Fibroblast of peridontal ligament (primary cell): Measurements from ENCODE around the gene IKZF3.
"Not testable (repeated sequence)": the region's sequence is repeated elsewhere in the genome, so short reads cannot be mapped to it uniquely, and the experiment has no call there.

ENCODE experiments used
- DNase-seq: peaks from one replicate; pipeline ENCODE4 v3.0.0-alpha.2; 2010; ENCODE audit errors: extremely low read depth

Gene IKZF3

DNA sequence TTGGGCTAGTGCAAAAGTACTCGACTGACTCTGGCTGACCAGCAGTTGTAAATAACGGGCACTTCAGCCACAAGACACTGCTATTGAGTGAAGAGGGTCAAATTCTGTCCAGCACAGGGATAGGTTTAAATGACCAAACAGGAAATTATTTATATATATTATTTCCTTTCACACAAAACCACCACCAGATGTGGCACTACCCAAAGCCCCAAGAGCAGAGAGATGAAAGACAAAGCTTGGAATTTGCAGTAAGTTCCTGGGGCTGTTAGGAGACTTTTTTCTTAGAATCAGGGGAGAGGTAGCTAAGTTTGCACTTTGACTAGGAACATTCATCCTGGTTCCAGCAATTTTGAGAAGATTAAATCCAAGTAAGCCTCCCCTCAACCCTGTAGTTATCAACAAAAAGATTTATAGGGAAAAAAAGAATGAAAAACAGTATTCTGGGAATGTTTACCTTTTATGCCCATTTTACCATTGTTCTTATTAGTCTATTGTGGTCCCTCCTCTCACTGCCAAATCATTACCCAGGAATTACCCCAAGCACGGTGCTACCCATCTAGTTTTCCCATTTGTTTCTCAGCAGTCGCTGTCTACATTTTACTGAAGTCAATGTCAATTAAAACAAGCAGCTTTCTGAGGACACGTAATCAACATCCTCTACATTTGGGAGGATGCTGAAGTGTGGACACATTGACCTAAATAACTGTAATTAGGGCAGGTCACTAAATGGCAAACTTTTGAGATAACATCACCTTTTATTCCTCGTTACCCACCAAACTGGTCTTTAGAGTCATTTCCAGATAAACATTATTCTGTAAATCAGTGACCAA lies 82.9 kb downstream of the IKZF3 start:
- DNase-seq, result no peak

DNA sequence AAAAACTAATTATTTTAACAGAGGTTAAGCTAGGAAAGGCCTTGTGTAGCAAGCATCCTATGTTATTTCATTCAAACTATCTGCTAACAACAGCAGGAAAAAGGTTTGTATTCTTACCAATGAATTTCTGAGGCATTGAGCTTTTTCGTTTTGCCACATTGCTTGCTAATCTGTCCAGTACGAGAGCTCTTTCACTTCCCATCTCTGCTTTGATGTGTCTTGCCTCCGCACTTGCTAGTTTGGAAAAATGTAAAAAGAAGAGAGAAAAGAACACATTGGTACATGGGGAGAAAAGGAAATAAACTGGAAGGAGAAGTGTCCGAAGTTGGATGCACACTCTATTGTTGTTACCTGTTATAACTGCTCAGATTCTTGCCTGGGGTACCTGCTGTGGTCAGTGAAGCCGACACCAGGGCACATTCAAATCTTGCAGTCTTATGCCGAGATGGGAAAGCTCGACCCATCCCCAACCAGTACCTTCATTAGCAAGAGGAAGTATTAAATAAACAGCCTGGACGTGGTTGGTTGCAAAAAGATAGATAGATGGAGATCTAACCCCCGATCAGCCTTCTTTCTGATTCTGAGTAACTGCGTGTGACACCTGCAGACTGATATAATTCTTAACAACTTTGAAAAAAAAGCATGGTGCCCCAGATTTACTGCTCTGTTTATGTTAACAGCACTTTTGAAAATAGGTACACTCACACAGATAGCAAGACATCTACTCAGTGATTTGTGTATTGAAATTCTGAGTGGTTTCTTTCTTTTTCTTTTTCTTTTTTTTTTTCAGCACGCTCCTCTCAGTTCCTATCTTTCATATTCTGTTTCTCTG lies 86.4 kb downstream of the IKZF3 start:
- no peak for DNase-seq

DNA sequence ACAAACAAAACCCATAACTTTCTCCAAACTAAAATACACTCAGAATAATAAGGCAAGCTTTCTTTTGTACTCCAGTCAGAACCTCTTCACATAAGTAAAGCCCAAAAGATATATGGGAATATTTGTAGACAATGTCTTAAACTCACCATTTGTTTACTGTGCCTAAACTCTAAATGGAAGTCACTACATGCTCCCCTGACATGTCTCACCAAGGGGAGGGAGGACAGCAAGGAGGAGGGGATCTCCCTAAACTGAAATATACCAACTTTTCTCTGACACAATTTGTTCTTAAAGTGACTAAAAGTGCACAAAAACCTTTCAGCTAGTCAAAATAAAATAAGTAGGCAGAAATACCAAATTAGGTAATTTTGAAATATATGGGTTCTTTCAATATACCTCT lies 87.9 kb downstream of the IKZF3 start:
- DNase-seq, result no peak

DNA sequence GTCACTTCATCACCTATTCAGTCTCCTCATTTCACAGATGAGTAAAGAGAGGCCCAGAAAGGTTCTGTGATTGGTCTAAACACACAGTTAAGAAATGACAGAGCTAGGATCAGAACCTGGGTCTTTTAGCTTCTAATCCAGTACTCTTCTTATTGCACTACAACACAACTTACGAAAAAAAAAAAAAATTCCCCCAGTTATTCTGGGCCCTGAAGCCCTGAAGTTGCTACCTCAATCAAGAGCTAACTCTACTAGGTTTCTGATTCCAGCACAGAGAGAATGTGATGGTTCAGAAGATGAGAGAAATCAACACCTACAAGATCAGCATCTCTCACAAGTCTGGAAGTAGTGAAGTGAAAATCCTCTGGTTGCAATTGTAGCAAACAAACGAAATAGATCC lies 89.1 kb downstream of the IKZF3 start:
- no peak for DNase-seq

DNA sequence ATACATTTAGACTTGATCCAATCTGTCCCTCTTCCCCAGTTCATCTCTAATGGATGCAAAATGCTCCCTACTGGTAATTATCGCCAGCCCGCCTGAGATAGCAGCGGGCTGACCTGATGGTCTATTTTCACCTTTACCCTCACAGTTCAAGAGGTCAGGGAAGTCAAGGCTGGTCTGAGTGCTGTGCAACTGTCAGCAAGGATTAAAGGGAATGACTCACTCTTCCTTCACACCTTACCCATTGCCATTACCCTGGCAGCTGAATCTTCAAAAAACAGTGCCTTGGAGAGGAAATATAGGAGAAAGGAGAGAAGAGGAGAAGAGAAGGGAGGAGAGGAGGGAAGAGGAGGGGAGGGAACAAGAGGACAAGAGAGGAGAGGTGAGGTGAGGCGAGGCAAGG lies 90.1 kb downstream of the IKZF3 start:
- DNase-seq, result no peak

DNA sequence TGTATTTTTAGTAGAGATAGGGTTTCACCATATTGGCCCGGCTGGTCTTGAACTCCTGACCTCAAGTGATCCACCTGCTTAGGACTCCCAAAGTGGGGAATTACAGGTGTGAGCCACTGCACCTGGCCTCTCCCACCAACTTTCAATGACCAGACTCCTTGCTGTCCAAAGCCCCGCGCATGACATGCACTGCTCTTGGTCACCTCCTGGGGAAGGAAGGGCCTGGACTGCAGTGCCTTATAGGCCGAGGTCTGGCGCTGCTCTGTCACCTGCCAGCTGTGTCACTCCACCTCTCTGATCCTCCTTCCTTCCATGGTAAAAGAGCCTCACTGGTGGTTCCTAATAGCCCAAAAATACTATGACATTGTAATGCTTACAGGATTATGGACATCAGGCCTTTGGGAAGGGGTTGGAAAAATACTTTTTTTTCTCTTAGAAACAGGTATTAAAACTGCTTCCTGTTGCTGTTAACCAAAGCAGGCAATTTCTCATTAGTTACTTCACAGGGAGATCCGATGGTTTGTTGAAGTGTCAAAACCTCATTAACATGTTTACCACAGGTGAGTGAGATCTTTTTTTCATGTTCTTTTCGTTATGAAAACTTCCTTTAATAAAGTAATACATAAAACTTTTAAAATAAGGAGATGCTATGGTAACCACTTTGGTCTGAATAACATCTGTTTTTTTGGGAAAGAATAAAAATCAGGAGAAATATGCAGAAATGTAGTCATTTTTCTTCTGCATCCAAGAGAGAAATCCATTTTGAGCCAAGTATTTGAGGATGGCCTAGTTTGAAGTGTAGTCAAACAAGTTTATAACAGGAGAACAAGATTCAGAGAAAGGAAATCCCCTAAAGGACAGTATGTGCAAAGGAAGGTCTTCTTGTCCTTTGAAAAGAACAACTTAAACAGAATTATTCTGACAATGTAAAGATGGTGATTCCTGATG lies 90.9 kb downstream of the IKZF3 start:
- no peak for DNase-seq

DNA sequence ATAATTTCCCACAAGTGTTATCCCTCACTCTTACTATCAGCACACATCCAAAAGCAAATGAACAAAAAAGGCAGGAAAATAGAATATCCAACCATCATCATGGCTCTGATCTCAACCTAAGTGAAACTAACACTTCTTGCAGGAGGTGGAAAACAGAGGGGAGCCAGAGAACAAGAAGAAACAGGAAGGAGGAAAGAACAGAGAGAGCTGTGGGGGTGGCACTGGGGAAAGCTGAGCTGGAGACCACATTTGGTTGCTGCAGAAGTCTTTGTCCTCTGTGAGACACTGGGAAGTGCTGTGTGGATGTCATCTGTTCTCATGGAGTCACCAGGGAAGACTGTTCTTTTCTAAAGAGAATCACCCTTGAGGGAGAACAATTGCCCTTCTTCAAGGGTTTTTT lies 91.7 kb downstream of the IKZF3 start:
- no peak for DNase-seq

DNA sequence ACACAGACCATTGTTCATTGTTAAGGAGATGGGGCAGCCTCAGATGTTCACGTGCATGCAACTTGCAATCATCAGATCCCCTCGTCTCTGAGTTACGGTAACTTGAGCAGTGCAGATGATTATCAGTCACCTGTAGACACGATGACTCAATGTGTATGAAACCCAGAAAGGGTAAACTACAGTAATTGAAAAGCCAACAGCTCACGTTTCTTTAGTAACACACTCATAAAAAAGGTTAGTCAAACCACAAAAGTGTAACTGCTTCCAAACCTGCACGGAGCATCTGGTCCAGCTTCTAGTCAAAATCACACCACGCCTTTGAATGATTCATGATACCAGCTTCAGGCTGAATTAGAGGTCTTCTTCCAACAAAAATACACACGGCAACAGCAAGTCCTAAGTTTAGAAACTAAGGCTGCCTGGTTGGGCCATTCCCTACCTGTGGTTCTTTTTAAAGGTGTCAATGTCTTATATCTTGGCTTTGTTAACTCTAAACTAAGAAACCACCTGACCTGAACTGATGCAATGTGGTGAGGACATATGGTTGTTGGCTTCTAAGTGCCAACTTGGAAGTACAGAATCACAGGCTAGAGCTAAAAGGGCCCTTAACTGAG lies 94.0 kb downstream of the IKZF3 start:
- no peak for DNase-seq

DNA sequence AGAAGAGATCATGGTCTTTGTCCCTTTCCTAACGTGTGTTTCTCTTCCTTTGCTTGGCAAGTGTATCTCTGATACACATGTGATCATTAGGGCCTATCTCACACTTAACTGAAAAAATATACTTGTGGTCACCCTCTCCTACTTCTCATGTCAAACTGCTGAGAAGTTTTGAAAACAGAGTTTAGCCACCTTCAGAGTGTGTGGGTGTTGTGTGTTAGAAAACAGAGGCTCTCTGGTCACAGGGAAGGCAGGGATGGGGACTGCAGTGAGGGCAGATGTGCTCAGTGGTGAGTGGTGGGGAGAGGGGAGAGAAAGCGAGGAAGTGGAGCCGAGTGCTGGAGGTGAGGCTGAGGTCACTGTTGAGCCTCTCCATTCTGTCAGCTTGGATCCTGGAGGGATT lies 97.0 kb downstream of the IKZF3 start:
- DNase-seq, result no peak

DNA sequence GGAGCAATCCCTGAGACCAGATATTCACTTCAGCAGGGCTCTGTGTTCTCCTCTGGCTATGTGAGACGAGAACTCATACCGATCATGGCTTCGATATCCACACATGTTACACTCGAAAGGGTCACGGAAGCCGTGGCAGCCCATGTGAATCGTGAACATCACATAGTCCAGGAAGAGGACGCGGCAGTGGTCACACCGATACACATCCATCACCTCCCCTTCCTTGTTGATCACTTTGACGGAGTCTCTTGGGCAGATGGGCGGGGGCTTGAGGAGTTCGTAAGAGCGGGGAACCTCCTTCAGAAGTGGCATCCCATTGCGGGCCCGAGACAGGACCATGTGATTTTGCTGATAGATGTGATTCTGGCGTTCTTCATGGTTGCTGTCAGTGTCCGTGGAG lies 98.3 kb downstream of the IKZF3 start:
- no peak for DNase-seq

DNA sequence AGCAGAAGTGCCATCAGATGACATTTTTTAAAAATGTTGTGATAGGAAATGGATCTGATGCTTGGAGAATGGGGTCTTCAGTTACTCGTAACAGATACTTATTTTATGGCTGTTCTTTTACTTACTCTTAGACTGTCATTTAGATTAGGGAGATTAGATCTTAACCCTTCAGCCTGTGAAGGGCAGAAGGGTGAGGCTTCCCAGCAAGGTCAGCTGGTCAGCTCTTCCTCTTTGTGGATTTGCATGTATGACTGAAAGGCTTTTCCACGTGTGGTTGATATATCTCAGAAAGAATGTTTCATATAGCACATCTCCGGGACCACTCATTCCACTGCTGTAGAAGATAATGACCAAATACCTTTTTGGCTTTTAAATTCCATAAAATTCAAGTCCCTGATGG lies 98.9 kb downstream of the IKZF3 start:
- DNase-seq, result no peak

DNA sequence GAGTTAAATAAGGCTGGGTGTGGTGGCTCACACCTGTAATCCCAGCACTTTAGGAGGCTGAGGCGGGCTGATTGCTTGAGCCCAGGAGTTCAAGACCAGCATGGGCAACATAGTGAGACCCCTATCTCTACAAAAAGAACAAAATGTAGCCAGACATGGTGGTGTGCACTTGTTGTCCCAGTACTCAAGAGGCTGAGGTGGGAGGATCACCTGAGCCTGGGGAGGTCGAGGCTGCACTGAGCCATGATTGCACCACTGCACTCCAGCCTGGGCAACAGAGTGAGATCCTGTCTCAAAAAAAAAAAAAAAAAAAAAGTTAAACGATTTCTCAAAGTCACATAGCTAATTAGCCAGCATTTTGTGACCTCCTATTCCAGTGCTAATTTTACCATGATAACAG lies 99.9 kb downstream of the IKZF3 start:
- DNase-seq, result not testable (repeated sequence)

DNA sequence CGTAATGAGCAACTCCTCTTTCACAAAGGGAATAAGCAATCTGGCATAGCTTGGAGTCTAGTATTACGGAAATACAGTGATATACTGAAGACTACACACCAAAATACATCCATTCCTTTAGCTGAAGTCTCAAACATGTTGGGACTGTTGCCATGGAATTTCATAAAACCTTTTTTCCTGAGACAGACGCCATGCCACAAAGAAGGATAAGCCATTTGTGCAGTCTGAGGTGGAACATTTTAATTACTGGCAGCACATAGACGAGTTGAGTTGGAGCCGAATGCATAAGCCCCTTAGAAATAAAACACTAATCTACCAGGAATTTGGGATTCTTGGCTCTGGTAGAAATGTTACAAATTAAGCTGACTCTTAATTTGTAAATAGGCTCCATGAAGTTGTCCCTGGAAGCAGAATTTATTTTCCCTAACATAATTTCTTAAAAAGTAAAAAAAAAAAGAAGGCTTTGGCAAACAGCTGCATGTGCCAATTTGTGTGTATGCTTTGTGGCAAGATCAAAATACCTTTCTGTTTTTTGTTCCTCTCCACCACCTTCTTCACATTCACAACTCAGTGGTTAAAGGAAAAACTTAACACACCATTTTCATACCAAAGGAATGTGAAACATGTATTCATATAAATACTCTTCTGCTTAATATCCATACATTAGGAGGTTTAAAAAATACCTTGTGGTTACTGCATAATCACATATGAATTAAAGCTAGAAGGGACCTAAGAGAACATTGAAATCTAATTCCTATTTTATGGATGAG lies 100.9 kb downstream of the IKZF3 start:
- peak; percentile 8 for DNase-seq

DNA sequence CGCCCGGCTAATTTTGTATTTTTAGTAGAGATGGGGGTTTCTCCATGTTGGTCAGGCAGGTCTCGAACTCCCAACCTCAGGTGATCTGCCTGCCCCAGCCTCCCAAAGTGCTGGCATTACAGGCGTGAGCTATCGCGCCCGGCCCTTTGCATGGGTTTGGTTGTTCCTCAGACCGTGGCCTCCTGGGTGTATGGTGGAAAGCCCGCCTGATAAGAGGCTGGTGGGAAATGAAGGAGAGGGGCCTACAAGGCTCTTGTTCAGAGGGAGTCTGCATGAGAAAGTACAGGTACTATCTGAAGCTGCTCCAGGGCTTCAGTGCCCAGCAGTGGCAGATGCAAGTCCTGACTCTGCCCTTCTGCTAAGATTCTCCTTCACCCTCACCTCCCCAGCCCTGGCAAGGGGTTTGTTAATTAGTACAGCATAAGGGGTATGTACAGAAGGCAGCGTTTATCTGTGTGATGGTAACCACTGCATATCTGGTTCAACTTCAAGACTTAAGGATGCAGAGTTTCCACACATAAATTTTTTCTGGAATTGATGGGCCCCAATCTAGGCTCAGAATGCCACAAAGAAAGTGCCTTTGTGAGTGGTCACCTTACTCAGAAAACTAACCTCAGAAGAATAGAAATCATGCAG lies 102.1 kb downstream of the IKZF3 start:
- DNase-seq, result no peak

DNA sequence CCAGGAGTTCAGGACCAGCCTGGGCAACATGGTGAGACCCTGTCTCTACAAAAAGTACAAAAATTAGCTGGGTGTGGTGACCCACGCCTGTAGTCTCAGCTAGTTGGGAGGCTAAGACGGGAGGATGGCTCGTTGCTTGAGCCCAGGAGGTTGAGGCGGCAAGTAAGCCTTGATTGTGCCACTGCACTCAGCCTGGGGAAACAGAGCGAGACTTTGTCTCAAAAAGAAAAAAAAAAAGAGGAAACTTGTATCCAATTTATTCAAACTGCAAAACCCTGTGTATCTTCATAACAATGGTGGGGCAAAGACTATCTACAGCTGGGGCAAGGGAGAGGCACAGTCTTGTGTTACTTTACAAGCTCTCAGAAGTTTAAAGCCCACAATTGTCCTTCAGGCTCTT lies 104.9 kb downstream of the IKZF3 start:
- DNase-seq, result no peak

DNA sequence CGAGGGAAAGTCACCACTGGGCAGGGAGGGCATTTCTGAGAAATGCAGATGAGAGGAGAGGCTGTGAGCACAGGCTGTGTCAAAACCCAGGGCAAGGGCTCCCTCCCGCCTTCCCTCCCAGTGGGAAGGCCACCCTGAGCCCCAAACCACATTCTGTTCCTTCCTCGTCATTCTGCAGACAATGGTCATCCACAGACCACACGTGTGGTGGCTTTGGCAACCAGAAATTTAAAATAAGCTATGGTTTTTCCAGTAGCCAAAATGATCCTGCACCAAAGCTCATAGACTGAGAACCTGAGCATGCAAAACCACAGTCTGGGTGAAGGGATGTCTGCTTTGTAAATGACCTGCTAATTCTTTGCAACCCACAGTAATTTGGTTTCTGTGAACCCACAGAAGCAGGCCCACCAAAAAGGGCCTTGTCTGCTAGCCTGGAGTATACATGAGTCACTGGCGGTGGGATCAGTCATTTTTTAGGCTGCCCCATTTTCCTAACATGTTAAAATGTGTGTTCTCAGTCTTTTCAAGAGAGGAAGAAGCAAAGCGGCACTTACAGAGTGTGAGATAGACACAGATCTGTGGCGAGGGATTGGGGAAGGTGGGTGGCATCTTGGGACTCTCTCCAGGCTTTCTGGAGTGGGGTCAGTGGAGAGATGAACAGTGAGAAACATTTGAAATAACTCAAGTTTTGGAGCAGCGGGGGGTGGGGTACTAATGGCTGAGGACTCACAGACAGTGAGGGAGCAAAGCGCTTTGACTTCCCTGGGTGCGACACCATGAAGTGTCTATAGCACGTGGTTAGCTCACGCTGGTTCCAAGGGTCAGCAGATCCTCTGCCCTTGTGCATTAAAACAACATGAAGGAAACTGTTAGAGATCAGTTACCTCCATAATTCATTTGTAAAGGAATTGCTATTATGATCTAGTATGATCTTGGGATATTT lies 105.9 kb downstream of the IKZF3 start:
- DNase-seq, result no peak

DNA sequence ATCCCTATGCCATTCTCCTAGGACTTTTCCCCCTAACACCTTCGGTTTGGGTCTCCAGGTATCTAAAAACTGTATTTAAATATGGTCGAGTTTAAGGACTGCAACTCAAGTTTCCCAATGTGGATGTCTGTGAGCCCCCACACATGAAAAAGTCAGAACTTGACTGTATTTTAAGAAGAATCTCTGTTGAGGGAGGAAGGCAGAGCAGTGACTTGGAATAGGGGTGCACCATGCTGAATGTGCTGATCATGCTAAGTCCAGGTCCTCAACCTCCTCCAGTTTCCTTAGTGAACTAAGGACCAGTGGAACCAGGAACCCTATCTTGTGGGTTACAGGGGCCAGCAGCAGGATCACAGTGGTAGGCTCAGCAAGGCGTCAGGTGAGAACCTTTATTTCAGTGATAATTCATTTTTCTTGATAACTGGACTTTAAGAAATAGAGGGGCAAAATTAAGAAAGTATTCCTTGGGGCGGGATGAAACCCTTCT lies 106.9 kb downstream of the IKZF3 start:
- DNase-seq, result no peak

DNA sequence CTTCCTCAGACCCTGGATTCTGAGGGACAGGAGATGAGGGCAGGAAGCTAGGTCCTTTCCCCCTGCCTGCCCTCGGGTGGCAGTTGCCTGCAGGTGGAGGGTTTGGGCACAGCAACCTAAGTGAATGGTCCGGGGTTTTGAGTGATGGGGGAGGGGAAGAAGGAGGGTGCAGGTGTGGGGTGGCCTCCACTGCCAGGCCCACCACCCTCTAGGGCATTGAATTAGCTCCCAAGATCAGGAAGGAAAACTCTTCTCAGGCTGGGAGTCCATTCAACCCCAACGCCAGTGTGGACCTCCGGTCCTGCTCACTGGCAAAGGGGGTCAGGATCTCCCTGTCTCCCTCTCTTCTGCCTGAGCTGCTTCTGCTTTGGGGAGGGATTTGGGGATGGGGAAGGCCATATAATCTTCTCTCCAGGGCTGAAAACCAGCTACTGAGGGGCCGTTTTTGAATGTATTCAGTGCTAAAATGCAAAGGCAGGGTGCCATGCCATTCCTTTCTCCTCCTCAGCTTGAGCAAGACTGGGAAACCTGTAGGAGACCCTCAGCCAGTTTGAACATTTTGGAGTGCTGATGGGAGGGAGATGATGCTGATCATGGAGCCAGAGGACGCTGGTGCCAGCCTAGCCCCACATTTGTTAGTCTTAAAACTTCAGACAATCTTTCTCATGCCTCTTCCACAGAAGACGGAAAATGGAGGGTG lies 107.6 kb downstream of the IKZF3 start:
- DNase-seq, result no peak
